ENCODE data around the gene DRD2.

DRD2 gene

GRCh38 chr11:113400631-113401230, 74.5 kb downstream of the DRD2 start:
- no peak for DNase-seq (ENCODE audit: low read depth)

- DNase-seq (ENCODE audit: low read depth), result no peak
Observed at GRCh38 chr11:113398669-113399430, 76.3 kb downstream of the DRD2 start.

DNA sequence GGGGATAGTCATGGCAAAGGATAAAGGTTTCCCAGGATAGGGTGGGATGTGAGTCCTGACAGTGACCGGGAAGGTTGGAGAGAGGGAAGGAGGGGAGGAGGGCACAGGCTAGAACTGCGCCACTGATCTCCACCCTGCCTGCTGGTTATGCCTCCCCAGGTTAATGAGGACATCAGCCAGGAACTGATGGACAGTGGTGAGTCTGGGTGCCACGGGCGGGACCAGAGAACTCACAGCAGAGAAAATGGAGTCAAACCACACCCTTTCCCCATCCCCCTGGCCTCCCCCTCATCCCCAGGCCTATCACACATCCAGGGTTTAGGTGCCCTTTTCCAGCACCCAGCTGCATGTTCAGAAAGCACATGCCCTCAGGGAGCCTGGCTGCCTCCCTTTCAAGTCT, 77.4 kb downstream of the DRD2 start:
- DNase-seq (ENCODE audit: low read depth), result no peak

GRCh38 chr11:113397212-113397611, 78.0 kb downstream of the DRD2 start:
- DNase-seq (ENCODE audit: low read depth), result no peak

- no peak for DNase-seq (ENCODE audit: low read depth)
Observed at GRCh38 chr11:113396690-113397089, 78.5 kb downstream of the DRD2 start.

- no peak for DNase-seq (ENCODE audit: low read depth)
Observed at GRCh38 chr11:113395782-113396336, 79.3 kb downstream of the DRD2 start.

DNA sequence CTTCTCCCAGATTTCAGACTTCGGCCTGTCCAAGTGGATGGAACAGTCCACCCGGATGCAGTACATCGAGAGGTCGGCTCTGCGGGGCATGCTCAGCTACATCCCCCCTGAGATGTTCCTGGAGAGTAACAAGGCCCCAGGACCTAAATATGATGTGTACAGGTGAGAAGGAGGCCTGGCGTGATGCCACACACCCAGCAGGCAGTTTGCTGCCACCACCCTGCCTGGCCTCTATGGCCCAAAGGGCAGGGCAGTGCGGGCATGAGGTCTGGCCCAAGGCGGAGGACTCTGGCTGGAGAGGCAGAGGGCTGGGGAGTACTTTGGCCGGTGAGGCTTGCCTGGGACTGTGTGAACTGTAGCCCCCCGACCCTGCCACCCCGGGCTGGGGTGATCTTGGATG, 80.3 kb downstream of the DRD2 start:
- DNase-seq (ENCODE audit: low read depth), result no peak

DNA sequence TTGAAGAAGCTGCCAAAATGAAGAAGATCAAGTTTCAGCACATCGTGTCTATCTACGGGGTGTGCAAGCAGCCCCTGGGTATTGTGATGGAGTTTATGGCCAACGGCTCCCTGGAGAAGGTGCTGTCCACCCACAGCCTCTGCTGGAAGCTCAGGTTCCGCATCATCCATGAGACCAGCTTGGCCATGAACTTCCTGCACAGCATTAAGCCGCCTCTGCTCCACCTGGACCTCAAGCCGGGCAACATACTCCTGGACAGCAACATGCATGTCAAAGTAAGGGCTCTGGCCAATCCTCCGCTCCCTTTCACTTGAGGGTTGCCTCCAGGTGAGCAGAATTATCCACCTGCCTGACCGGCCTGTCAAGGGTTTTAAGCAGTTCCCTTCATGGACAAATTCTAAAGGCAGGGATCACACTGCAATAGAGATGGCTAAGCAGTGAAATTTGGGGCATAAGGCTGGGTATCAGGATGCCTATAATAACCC, 81.7 kb downstream of the DRD2 start:
- DNase-seq (ENCODE audit: low read depth), result no peak

DNA sequence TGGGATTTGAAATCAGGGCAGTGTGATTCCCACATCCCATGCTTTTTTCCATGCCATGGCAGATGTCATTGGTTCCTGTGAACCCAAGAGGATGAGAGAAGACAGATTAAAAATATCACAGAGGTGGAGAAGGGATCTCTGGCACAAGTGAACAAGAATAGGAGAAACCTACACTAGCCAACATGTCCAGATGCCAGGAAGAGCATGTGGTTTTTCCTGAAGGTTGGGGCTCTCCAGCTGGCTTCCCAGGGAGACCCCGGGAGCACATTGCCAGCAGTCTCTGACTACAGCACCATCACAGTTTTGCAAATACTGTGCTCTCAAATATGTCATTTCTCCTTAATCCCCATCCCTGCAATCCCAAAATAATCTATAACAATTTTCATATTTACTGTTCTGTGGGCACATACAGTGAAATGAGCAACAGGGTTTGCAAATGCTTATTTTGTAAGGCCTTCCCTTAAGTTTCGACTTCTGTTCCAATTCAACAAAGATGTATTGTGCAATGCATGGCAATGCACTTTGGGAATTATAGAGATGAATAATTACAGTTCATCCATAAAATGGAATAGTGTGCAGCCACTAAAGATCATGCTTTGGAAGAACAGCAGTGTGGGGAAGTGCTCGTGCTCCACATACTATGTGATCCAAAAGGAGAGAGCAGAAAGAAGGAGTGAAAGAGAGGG, 82.8 kb downstream of the DRD2 start:
- no peak for DNase-seq (ENCODE audit: low read depth)

DNA sequence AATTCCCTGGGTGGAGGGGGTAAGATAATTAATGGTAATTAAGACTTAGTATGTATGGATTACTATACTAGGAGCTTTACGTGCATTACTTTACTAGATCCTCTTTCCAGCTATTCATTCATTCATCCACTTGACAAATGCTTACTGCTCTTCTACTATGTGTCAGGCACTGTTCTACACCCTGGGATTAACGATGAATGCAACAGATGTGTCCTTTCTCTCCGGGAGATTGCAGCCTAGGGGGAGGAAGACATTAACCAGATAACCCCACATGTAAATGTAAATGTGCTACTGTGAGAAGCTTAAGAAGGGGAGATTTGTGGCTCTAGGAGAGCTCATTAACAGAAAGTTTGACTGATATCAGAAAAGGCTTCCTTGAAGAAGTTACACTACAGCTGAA, 85.9 kb downstream of the DRD2 start:
- DNase-seq (ENCODE audit: low read depth), result no peak

DNA sequence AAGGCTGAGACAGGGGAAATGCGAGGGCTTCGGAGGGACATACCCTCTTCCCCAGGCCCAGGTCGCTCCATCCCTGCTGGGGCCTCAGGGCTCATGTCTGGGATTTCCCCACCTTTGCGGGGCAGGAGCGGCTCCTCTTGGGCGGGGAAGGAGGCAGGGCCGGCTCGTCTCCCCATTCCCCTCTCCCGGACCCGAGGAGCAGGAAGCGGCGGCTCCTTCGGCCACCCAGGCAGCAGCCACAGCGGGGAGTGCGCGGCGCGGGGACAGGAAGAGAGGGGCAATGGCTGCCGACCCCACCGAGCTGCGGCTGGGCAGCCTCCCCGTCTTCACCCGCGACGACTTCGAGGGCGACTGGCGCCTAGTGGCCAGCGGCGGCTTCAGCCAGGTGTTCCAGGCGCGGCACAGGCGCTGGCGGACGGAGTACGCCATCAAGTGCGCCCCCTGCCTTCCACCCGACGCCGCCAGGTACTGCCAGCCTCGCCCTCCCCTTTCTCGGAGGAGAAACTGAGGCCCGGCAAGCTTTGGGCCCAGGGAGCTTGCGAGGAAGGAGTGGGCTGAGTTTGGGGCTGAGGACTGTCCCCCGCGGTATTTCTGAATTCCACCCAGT, 87.5 kb downstream of the DRD2 start, which contains the start of gene ANKK1:
Gene ANKK1, plus strand, starts transcription at position 175 of the 607 bp plus-strand sequence. Its CDS starts 106 bp downstream, at position 281.
- DNase-seq (ENCODE audit: low read depth), result no peak

- no peak for DNase-seq (ENCODE audit: low read depth)
Observed at GRCh38 chr11:113386866-113387265, 88.3 kb downstream of the DRD2 start.

DNA sequence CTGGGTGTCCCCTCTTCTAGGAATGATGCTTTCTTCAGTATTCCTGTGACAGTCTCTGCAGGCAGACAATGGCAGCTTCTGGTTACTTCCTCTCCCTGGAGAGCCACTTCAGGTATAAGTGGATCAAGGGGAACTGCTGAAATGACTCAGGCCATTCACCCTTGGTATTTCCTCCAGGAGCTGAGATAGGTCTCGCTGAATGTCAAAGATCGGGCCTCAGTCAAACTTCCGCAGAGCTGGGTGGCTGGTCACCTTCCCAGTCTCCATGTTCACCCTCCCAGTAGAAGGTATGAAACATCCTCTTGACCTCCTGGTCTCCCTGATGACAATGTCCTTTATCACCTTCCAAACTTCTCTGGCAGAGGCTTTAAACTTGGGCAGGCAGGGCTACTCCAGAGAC, 89.4 kb downstream of the DRD2 start:
- no peak for DNase-seq (ENCODE audit: low read depth)

GRCh38 chr11:113384551-113384950, 90.6 kb downstream of the DRD2 start:
- peak; percentile 67 for DNase-seq (ENCODE audit: low read depth)

- DNase-seq (ENCODE audit: low read depth), result no peak
Observed at GRCh38 chr11:113382121-113382520, 93.1 kb downstream of the DRD2 start.

- no peak for DNase-seq (ENCODE audit: low read depth)
Observed at GRCh38 chr11:113378692-113379091, 96.5 kb downstream of the DRD2 start.

- peak; percentile 11 for DNase-seq (ENCODE audit: low read depth)
Observed at GRCh38 chr11:113377681-113378412, 97.4 kb downstream of the DRD2 start.

GRCh38 chr11:113376156-113376555, 99.0 kb downstream of the DRD2 start:
- DNase-seq (ENCODE audit: low read depth), result no peak

DNA sequence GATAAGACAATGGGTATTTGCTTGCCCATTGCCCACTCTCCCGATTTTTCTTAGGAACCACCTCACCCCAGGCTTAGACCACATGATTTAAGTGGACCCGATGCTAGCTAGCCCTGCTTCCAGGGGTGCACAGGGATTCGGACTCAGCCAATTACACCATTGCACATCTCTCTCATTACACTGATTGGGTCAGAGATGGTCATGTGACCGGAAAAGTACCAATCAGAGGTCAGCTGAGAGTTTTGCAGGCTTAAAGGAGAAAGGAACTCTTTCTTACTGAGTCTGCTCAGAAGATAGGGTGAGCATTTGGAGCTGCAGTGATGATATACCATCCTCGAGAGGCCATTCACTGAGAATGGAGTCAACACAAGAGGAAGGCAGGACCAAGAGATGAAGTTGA, 99.8 kb downstream of the DRD2 start:
- DNase-seq (ENCODE audit: low read depth), result no peak

DNA sequence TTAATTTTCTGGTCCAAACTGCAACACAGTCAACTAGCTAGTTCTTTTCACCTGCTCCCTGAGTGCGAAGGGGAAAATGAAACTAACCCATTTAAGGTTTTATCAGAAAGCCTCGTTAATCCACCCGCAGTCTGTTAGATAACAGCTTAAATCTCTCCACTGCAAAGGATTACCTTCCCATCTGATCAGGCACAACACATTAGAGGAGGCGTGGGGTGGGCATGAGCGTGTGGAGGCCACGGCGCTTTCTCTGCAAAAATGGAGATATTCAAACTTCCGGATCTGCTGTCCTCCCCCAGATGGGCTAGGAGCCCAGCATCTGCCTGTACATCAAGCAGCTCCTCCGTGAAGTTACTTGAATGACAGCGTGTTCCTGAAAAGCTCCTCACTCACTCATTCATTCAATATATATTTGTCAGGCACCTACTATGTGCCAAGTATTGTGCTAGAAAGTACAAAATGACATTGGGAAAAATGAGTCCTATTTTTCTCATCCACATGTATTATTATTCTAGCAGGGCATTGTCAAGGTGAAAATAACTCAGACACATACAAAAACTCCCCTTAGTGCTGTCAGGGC, 101.1 kb downstream of the DRD2 start:
- DNase-seq (ENCODE audit: low read depth), result no peak

DNA sequence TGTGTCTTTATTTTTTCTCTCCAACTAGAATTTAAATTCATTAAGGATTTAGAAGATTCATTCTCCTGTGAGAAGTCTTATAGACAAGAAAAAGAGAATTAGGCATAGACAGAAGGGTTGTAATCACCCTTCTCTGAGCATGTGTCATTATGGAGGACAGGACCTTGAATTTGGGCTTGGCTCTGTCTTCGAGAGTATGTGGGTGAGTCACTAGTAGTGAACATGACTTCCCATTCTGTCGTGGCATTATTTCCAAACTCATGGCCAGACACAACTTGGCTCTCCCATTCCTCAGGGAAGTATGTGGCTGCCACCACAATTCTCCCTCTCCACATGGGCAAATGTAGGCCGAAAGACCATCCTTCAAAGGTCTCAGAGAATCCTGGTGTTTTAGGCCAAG, 101.9 kb downstream of the DRD2 start:
- DNase-seq (ENCODE audit: low read depth), result peak; percentile 55
